ENCODE measurements around the gene GRAMD1A.

DNA sequence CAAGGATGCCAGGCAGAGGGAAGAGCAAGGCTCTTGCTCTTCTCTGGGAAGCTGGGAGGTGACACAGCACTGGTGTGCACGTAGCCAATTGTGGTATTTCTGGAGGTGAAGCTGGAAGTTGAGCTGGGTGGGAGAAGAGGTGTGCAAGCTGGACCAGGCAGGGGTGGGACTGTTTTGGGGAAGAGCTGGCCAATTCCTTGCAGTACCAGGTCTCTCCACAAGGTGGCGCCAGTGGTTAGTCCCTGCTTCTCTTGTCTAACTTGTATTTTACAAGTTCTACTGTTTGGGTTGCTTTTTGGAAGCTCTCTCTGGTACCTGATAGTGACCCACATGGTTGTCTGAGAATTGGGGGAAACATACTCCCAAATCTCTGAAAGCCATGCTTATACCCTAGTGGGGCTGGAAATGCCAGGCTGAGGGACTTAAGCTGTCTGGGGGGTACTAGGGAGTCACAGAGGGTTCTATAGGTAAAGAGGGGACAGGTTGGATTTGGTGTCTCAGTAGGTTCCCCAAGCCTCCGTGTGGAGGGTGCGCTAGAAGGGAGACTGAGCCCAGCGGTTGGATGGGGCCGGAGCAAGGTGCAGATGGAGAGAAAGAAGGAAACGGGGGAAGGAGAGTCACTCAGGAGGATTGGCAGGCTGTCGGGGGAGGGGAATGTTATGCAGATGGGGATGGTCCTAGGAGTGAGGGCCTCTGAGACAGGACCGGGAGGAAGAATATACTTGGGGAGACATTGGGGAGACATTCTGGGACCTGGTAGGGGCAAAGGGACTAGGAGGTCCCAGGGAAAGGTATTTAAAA, 44.4 kb downstream of the GRAMD1A start:
- TF ChIP-seq POLR2A (IDR thresholded peaks at IDR 0.05; ENCODE audit: control extremely low read depth in 1 of 2, low read depth in 2 of 2, low read length in 2 of 2) (no peak), JUN (IDR thresholded peaks at IDR 0.05; ENCODE audit: low read depth, low read length) (no peak)

Measured in H1 (cell line).